ENCODE measurements around the gene CDH22.

CDH22 gene

GRCh38 chr20:46270977-46271744, 37.1 kb downstream of the CDH22 start:
- Histone ChIP-seq H3K27ac (peak overlapping the region; percentile 92), H3K9me3 (ENCODE audit: severe bottlenecking) (peaks cover 8% of the 10 kb centered on the region), H3K4me3 (ENCODE audit: low read depth, low read length) (no peak overlapping the region), H3K27me3 (ENCODE audit: insufficient read depth, low read depth, severe bottlenecking) (no peaks in the 10 kb centered on the region), H3K36me3 (no peaks in the 10 kb centered on the region)
- no peak for DNase-seq
- TF ChIP-seq CTCF (IDR thresholded peaks at IDR 0.05; ENCODE audit: low read depth, low read length) = no peak

- no peak for DNase-seq
- Histone ChIP-seq H3K9me3 (ENCODE audit: severe bottlenecking) (peaks cover 8% of the 10 kb centered on the region), H3K4me3 (ENCODE audit: low read depth, low read length) (no peak overlapping the region), H3K27me3 (ENCODE audit: insufficient read depth, low read depth, severe bottlenecking) (no peaks in the 10 kb centered on the region), H3K36me3 (no peaks in the 10 kb centered on the region), H3K27ac (peak overlapping the region; percentile 92)
- TF ChIP-seq CTCF (IDR thresholded peaks at IDR 0.05; ENCODE audit: low read depth, low read length) = no peak
Measured at GRCh38 chr20:46269372-46269771, 38.9 kb downstream of the CDH22 start.

- Histone ChIP-seq H3K27ac (peak overlapping the region; percentile 92), H3K4me3 (ENCODE audit: low read depth, low read length) (no peak overlapping the region), H3K36me3 (no peaks in the 10 kb centered on the region), H3K27me3 (ENCODE audit: insufficient read depth, low read depth, severe bottlenecking) (no peaks in the 10 kb centered on the region), H3K9me3 (ENCODE audit: severe bottlenecking) (peaks cover 8% of the 10 kb centered on the region)
- DNase-seq = no peak
- TF ChIP-seq CTCF (IDR thresholded peaks at IDR 0.05; ENCODE audit: low read depth, low read length) = no peak
Measured at GRCh38 chr20:46268662-46269061, 39.6 kb downstream of the CDH22 start.

- H3K4me3 ChIP-seq (ENCODE audit: low read depth, low read length) = no peak overlapping the region
- TF ChIP-seq CTCF (IDR thresholded peaks at IDR 0.05; ENCODE audit: low read depth, low read length) = peak; percentile 31; the same call in 1 of the 2 replicates
- DNase-seq = peak; percentile 93
Measured at GRCh38 chr20:46268131-46268614, 40.1 kb downstream of the CDH22 start.

GRCh38 chr20:46267108-46268105, 40.9 kb downstream of the CDH22 start:
- no peak for TF ChIP-seq CTCF (IDR thresholded peaks at IDR 0.05; ENCODE audit: low read depth, low read length)
- no peak overlapping the region for H3K4me3 ChIP-seq (ENCODE audit: low read depth, low read length)
- no peaks in the 10 kb centered on the region for H3K27me3 ChIP-seq (ENCODE audit: insufficient read depth, low read depth, severe bottlenecking)

More at GRCh38 chr20:46268131-46268614, 40.1 kb downstream of the CDH22 start:
- peak overlapping the region; percentile 92 for H3K27ac ChIP-seq
- H3K36me3 ChIP-seq = no peaks in the 10 kb centered on the region
- peaks cover 8% of the 10 kb centered on the region for H3K9me3 ChIP-seq (ENCODE audit: severe bottlenecking)
- no peaks in the 10 kb centered on the region for H3K27me3 ChIP-seq (ENCODE audit: insufficient read depth, low read depth, severe bottlenecking)

More at GRCh38 chr20:46267108-46268105, 40.9 kb downstream of the CDH22 start:
- no peaks in the 10 kb centered on the region for H3K36me3 ChIP-seq
- DNase-seq = no peak
- no peaks in the 10 kb centered on the region for H3K9me3 ChIP-seq (ENCODE audit: severe bottlenecking)
- H3K27ac ChIP-seq = peak overlapping the region; percentile 92

Measured in WERI-Rb-1 (cell line).